ENCODE results near the gene BLM. TPM values are rescaled to one million over a fixed set of nuclear protein-coding genes. Genes with fewer than 3 reads are reported as not detected.
A peak's percentile ranks its signal among the peaks of the same experiment; 100 is the strongest.

BLM gene
- total and polyA plus RNA-seq, 2 of the 8 experiments (the other 6 are each of a cell fraction or from before 2014, with no cell fraction given) = 15.2 to 46.7 TPM

GRCh38 chr15:90761629-90762028, 44.5 kb downstream of the BLM start:
- Histone ChIP-seq H3K27ac (ENCODE audit: low read depth, low read length) (no peak overlapping the region), H4K20me1 (replicated peaks in 1 of 2; ENCODE audit: control insufficient read depth in 1 of 2, insufficient read depth in 2 of 2, low read length in 2 of 2) (no peaks in the 10 kb centered on the region), H3K18ac (ENCODE audit: extremely low read depth, low read length) (no peak overlapping the region), H3K23ac (ENCODE audit: insufficient read length) (no peak overlapping the region), H3K56ac (replicated peaks; ENCODE audit: insufficient read length, low read depth, low read length) (no peak overlapping the region), H3K9me3 (ENCODE audit: insufficient read depth in 2 of 2, low read depth in 1 of 2, low read length in 1 of 2) (no peaks in the 10 kb centered on the region), H2BK20ac (ENCODE audit: low read length) (no peak overlapping the region), H2BK5ac (ENCODE audit: low read depth, low read length) (no peak overlapping the region), H3K23me2 (ENCODE audit: low read depth, low read length) (no peaks in the 10 kb centered on the region), H2BK12ac (ENCODE audit: low read depth, low read length) (no peak overlapping the region), H3K4me3 (ENCODE audit: extremely low read depth in 1 of 4, insufficient read depth in 2 of 4, low read depth in 3 of 4, low read length in 4 of 4) (peak overlapping the region in 1 of 4 experiments; percentile 19; a peak in 1 of 8 replicates), H4K91ac (replicated peaks; ENCODE audit: insufficient read length, low read length) (no peak overlapping the region), H3K79me2 (ENCODE audit: control insufficient read depth in 1 of 2, insufficient read depth in 2 of 2, low read length in 2 of 2) (no peaks in the 10 kb centered on the region), H3K4me2 (ENCODE audit: insufficient read depth in 1 of 2, low read depth in 2 of 2, low read length in 2 of 2) (no peak overlapping the region; a peak in 1 of 4 replicates), H3K4ac (replicated peaks; ENCODE audit: insufficient read length, low read depth, low read length) (no peak overlapping the region), H2BK15ac (ENCODE audit: low read length) (no peak overlapping the region), H4K5ac (ENCODE audit: insufficient read length, low read depth, low read length) (no peak overlapping the region), H3K9ac (replicated peaks in 1 of 4; ENCODE audit: extremely low read depth in 1 of 4, low read depth in 3 of 4, low read length in 3 of 4) (no peak overlapping the region), H2BK120ac (replicated peaks; ENCODE audit: low read depth, low read length) (no peak overlapping the region), H3K14ac (ENCODE audit: insufficient read length) (no peak overlapping the region), H3K4me1 (replicated peaks in 1 of 4; ENCODE audit: control insufficient read depth in 3 of 4, insufficient read depth in 4 of 4, low read length in 3 of 4) (peaks cover 0 to 4% (median 4%) of the 10 kb centered on the region in 4 experiments; a peak in 3 of 7 replicates), H3K79me1 (ENCODE audit: low read depth, low read length) (no peaks in the 10 kb centered on the region), H2AK5ac (ENCODE audit: low read depth, low read length) (no peak overlapping the region), H4K8ac (ENCODE audit: extremely low read depth, insufficient read depth, low read length) (no peak overlapping the region), H2AFZ (ENCODE audit: low read length) (no peak overlapping the region), H3K27me3 (replicated peaks in 1 of 4; ENCODE audit: control insufficient read depth in 3 of 4, extremely low read depth in 1 of 4, insufficient read depth in 3 of 4, low read length in 3 of 4) (no peaks in the 10 kb centered on the region), H3K36me3 (ENCODE audit: control insufficient read depth in 2 of 4, insufficient read depth in 4 of 4, low read length in 3 of 4) (peaks cover 9 to 53% (median 20%) of the 10 kb centered on the region in 4 experiments)
- FAIRE-seq (no peak), DNase-seq (ENCODE audit: low read depth in 1 of 2, low spot score in 2 of 2) (no peak)
- CTCF ChIA-PET (ENCODE audit: partially characterized antibody) = interaction anchor here (1.0 to 3.2 kb wide), 3 partner anchors 24 to 124 kb away, joined by 3 to 20 read pairs (median 5); no protein-coding TSS in a partner anchor
- POLR2A ChIA-PET (ENCODE audit: partially characterized antibody) = interaction anchor here (1.0 kb wide), 1 partner anchor 11 kb away, joined by 3 read pairs; no protein-coding TSS in a partner anchor
- TF ChIP-seq MAX (IDR thresholded peaks at IDR 0.05) = 0 out of 2 replicates have a peak, but pooled peaks have one; percentile 23
- no peak for TF ChIP-seq SP4 (IDR thresholded peaks at IDR 0.05; ENCODE audit: low read length)
- 57% methylated on average over 3 of the region's 3 CpGs; no CpG with 5 or more reads in 1 of the 2 experiments for WGBS, 2 experiments (ENCODE audit: extremely low coverage in 1 of 2, insufficient coverage in 1 of 2, insufficient read length in 1 of 2, insufficient replicate concordance in 2 of 2, low coverage in 1 of 2, low lambda C conversion rate in 2 of 2, missing lambda C conversion rate in 1 of 2)

Measured in H1 (cell line).